Right lobe of liver (tissue), 6 donors: Measurements from ENCODE around the gene NOS1AP. TPM values are rescaled to one million over a fixed set of nuclear protein-coding genes. Genes with fewer than 3 reads are reported as not detected.

Experiments used
- ATAC-seq, 4 donors: fragments of 200-7000 bp; cut with Tn5 transposase; one replicate each; pipeline ENCODE4 v1.9.1; 2020; ENCODE audit warnings: mild to moderate bottlenecking in 4 of 4, moderate library complexity in 4 of 4
- DNase-seq, 3 donors: peaks; one replicate each; pipeline ENCODE4 v3.0.0-alpha.2; 2020
- H3K27ac ChIP-seq, 3 donors: fragments of 200-600 bp; one replicate each; pipeline ENCODE4 v1.8.0; 2022
- H3K27me3 ChIP-seq, 2 donors: fragments of 200-600 bp; one replicate each; pipeline ENCODE4 v1.8.0; 2022
- H3K36me3 ChIP-seq, 4 donors: fragments of 200-600 bp; sonication (generic) in 1 of 4; one replicate each; pipeline versions ENCODE4 v1.5.1 to v1.8.0; 2017 to 2022; ENCODE audit warnings: control low read depth in 1 of 4
- H3K4me1 ChIP-seq, 4 donors: fragments of 200-600 bp; sonication (generic) in 1 of 4; one replicate each; pipeline versions ENCODE4 v1.5.1 to v1.8.0; 2017 to 2022; ENCODE audit warnings: control low read depth in 1 of 4
- H3K4me3 ChIP-seq, 3 donors: fragments of 200-600 bp; one replicate each; pipeline ENCODE4 v1.8.0; 2022
- H3K9me3 ChIP-seq, 4 donors: fragments of 200-600 bp; sonication (generic) in 1 of 4; one replicate each; pipeline versions ENCODE4 v1.5.1 to v1.8.0; 2017 to 2022; ENCODE audit warnings: control low read depth in 1 of 4
- CTCF ChIP-seq, 4 donors: fragments of 200-600 bp in 3 of 4; fragments of 450-650 bp in 1 of 4; IDR thresholded peaks; one replicate each; pipeline versions ENCODE4 v1.5.1 to v1.8.0; 2016 to 2022; ENCODE audit warnings: antibody characterized with exemption in 4 of 4, mild to moderate bottlenecking in 2 of 4
- POLR2A ChIP-seq: fragments of 450-650 bp; IDR thresholded peaks from one replicate; pipeline ENCODE4 v1.6.1; 2017; ENCODE audit warnings: antibody characterized with exemption, mild to moderate bottlenecking
- WGBS: methylation state at CpG from one replicate; pipeline ENCODE4 v1.1.6; 2018; ENCODE audit warnings: low coverage, low lambda C conversion rate; ENCODE audit not compliant: insufficient coverage; ENCODE audit errors: missing lambda C conversion rate; 5-methylcytosine and 5-hydroxymethylcytosine counted together
- intact Hi-C, 2 donors: fragments of 100-400 bp; cut with DNase I; formaldehyde crosslinking; loops; one replicate each; pipeline versions ENCODE4 v1.11.2 to v1.14.1; 2022
- total RNA-seq, 6 experiments: library from RNA; depleted of rRNA in 2 of 6; stranded (reverse); fragments of >200 nt in 2 of 6; fragmentation: NEBNext Ultra II Directional in 3 of 6; extraction: Animal tissue kit (Norgen Biotek cat#: 25700) in 3 of 6; gene quantifications; one replicate each; pipeline versions ENCODE4 v1.1.0 to v1.2.4, GENCODE V29; 2016 to 2023
- donor health status: DM: no; HTN: yes; CAD: no.
- donor health status: DM: no; HTN: no; CAD: no.
- donor health status: DM: no; HTN: no; CAD: no.
- donor health status: DM: no; HTN: yes; CAD: no.
- donor health status: DM: no; HTN: yes; CAD: no.

Gene NOS1AP
- total RNA-seq, 6 experiments from 2014 or later, result 4.7 to 24.8 (median 11.6) TPM

DNA sequence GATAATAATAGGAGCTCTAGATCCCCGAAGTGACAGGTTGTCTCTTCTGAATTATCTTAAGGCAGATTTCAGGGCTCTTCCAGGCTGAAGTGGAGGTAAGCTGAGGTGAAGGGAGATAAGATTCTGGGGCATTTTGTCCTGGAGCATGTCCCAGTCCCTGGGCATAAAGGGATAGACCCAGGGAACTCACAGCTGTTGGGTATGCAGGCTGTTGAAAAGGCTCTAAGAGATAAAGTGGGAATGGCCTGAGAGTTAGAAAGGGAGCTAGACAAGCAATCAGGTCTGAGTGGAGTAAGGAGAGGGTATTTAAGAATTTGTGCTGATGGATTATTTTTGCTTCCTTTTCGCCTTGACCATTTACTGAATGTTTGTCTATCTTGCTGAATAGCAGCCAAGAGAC lies 123.7 kb downstream of the NOS1AP start:
- Histone ChIP-seq H3K9me3 (no peaks in the 10 kb centered on the region), H3K4me1 (peaks cover 0 to 71% (median 32%) of the 10 kb centered on the region in 4 donors), H3K36me3 (no peaks in the 10 kb centered on the region), H3K27ac (peak overlapping the region in 1 of 3 donors; percentile 54), H3K27me3 (no peaks in the 10 kb centered on the region), H3K4me3 (no peak overlapping the region)
- 39% methylated on average over 2 of the region's 2 CpGs for WGBS
- intact Hi-C loops, result no loop called here
- TF ChIP-seq CTCF (IDR thresholded peaks at IDR 0.05) (no peak), POLR2A (no peak)
- DNase-seq (no peak), ATAC-seq (peak in 2 of 4 donors; percentile 5 to 6)

DNA sequence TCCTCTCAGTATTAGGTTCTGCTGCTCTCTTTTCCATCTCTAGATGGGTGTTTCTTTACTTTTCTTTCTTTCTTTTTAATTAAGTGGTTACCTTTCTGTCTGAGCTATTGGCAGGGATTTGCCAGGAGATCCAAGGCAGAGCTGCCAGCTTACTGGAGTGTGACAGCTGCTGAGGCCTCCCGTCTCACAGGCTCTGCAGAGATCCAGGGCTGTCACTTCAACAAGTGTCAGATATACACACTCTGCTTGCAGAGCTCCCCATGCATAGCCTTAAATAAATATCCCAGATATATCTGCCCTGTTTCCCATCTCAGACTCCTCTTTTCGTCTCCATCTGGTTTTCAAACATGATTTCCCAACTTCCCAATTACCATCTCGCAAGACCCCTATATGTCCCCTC lies 124.3 kb downstream of the NOS1AP start:
- Histone ChIP-seq H3K36me3 (no peaks in the 10 kb centered on the region), H3K27me3 (no peaks in the 10 kb centered on the region), H3K4me3 (no peak overlapping the region), H3K27ac (peak overlapping the region in 1 of 3 donors; percentile 54), H3K9me3 (no peaks in the 10 kb centered on the region), H3K4me1 (peaks cover 0 to 69% (median 31%) of the 10 kb centered on the region in 4 donors)
- TF ChIP-seq CTCF (IDR thresholded peaks at IDR 0.05) (no peak), POLR2A (no peak)
- intact Hi-C loops, result no loop called here
- 54% methylated on average over 3 of the region's 3 CpGs for WGBS
- no peak for DNase-seq
- no peak for ATAC-seq

GRCh38 chr1:162195567-162195966 lies 126.1 kb downstream of the NOS1AP start:
- WGBS, result 56% methylated on average over 4 of the region's 4 CpGs
- no peak overlapping the region for H3K27ac ChIP-seq
- intact Hi-C loops, result no loop called here
- no peaks in the 10 kb centered on the region for H3K9me3 ChIP-seq
- no peaks in the 10 kb centered on the region for H3K36me3 ChIP-seq
- ATAC-seq (no peak), DNase-seq (no peak)
- no peak for TF ChIP-seq CTCF (IDR thresholded peaks at IDR 0.05)
- no peak for TF ChIP-seq POLR2A
- H3K4me1 ChIP-seq, result peaks cover 0 to 60% (median 27%) of the 10 kb centered on the region in 4 donors
- H3K4me3 ChIP-seq, result no peak overlapping the region
- no peaks in the 10 kb centered on the region for H3K27me3 ChIP-seq

- intact Hi-C loops, result no loop called here
These were observed 126.9 kb downstream of the NOS1AP start for GRCh38 chr1:162196387-162196786.

More at GRCh38 chr1:162196387-162196786, 126.9 kb downstream of the NOS1AP start:
- H3K4me1 ChIP-seq, result peaks cover 0 to 60% (median 25%) of the 10 kb centered on the region in 4 donors
- H3K27me3 ChIP-seq, result no peaks in the 10 kb centered on the region
- peak overlapping the region in 2 of 3 donors; percentile 81 to 88 for H3K27ac ChIP-seq
- TF ChIP-seq POLR2A (no peak), CTCF (IDR thresholded peaks at IDR 0.05) (no peak)
- WGBS, result 75% methylated on average over 4 of the region's 4 CpGs
- no peaks in the 10 kb centered on the region for H3K36me3 ChIP-seq
- H3K4me3 ChIP-seq, result no peak overlapping the region
- DNase-seq (no peak), ATAC-seq (peak; percentile 34 to 53 (median 47))
- no peaks in the 10 kb centered on the region for H3K9me3 ChIP-seq
